HG02852 (cell line): ENCODE measurements around the gene SLC9A8.

Source experiments
- ATAC-seq: cut with Tn5 transposase; IDR thresholded peaks from one replicate; pipeline ENCODE4 v1.9.1; 2021; ENCODE audit warnings: mild to moderate bottlenecking, moderate library complexity; ENCODE audit not compliant: unreplicated experiment

The SLC9A8 gene

GRCh38 chr20:49913399-49914047, 100.9 kb downstream of the SLC9A8 start:
- ATAC-seq, result no peak

GRCh38 chr20:49914310-49915117, 101.9 kb downstream of the SLC9A8 start:
- peak; percentile 2 for ATAC-seq

GRCh38 chr20:49915118-49915379, 102.4 kb downstream of the SLC9A8 start:
- peak; percentile 28 for ATAC-seq

- peak; percentile 79 for ATAC-seq
Observed at GRCh38 chr20:49915380-49916145, 102.9 kb downstream of the SLC9A8 start, which contains the start of gene SPATA2. TSS of gene SPATA2 (minus strand) at chr20:49915529. CDS start at chr20:49908490, 7,039 bp downstream.

GRCh38 chr20:49916146-49917002, 103.7 kb downstream of the SLC9A8 start:
- ATAC-seq, result no peak

GRCh38 chr20:49918446-49918845, 105.8 kb downstream of the SLC9A8 start:
- no peak for ATAC-seq

- ATAC-seq, result no peak
Observed at GRCh38 chr20:49919009-49919408, 106.4 kb downstream of the SLC9A8 start.

GRCh38 chr20:49919461-49919860, 106.8 kb downstream of the SLC9A8 start:
- no peak for ATAC-seq

GRCh38 chr20:49924247-49924646, 111.6 kb downstream of the SLC9A8 start:
- no peak for ATAC-seq

GRCh38 chr20:49925901-49926454, 113.3 kb downstream of the SLC9A8 start:
- ATAC-seq, result no peak

GRCh38 chr20:49928411-49929141, 115.9 kb downstream of the SLC9A8 start:
- ATAC-seq, result no peak

- no peak for ATAC-seq
Observed at GRCh38 chr20:49929142-49929494, 116.5 kb downstream of the SLC9A8 start.

GRCh38 chr20:49935746-49936152, 123.1 kb downstream of the SLC9A8 start:
- peak; percentile 6 for ATAC-seq

- ATAC-seq, result peak; percentile 71
Observed at GRCh38 chr20:49936153-49937026, 123.8 kb downstream of the SLC9A8 start, which contains the start of gene RNF114. TSS of gene RNF114 (plus strand) at chr20:49936397. CDS start at chr20:49936413, 16 bp downstream.

- ATAC-seq, result peak; percentile 5
Observed at GRCh38 chr20:49937027-49937929, 124.7 kb downstream of the SLC9A8 start.

- no peak for ATAC-seq
Observed at GRCh38 chr20:49938173-49939163, 125.8 kb downstream of the SLC9A8 start.

- no peak for ATAC-seq
Observed at GRCh38 chr20:49941456-49941855, 128.8 kb downstream of the SLC9A8 start.
